ENCODE results near the gene RPL36.
A peak's percentile ranks its signal among the peaks of the same experiment; 100 is the strongest.

Gene RPL36

GRCh38 chr19:5681391-5682106, 8.5 kb upstream of the RPL36 start:
- Histone ChIP-seq H3K36me3 (replicated peaks; ENCODE audit: insufficient read depth, low read length) (no peaks in the 10 kb centered on the region), H4K20me1 (ENCODE audit: insufficient read depth, low read length) (no peaks in the 10 kb centered on the region), H3K79me2 (ENCODE audit: low read length) (peaks cover 13% of the 10 kb centered on the region), H3K4me3 (ENCODE audit: low read length) (peak overlapping the region; percentile 95; the same call in 1 of the 2 replicates), H3K9me3 (replicated peaks; ENCODE audit: insufficient read depth, low read length) (no peaks in the 10 kb centered on the region), H3F3A (ENCODE audit: insufficient read depth, low read length) (peaks cover 7% of the 10 kb centered on the region), H3K4me2 (ENCODE audit: low read depth, low read length) (peak overlapping the region; percentile 80), H3K4me1 (ENCODE audit: low read length) (peaks cover 11% of the 10 kb centered on the region), H3K9ac (ENCODE audit: low read length) (no peak overlapping the region), H2AFZ (ENCODE audit: low read length) (no peak overlapping the region), H3K27me3 (replicated peaks; ENCODE audit: insufficient read depth, low read length) (peaks cover 14% of the 10 kb centered on the region), H3K9me2 (replicated peaks; ENCODE audit: insufficient read depth, low read length) (no peaks in the 10 kb centered on the region), H3K27ac (ENCODE audit: low read length) (no peak overlapping the region)
- DNase-seq = peak; percentile 4
- TF ChIP-seq CTCF (IDR thresholded peaks at IDR 0.05; ENCODE audit: low read length) (no peak), EZH2phosphoT487 (IDR thresholded peaks at IDR 0.05; ENCODE audit: low read length) (no peak), EZH2 (optimal IDR thresholded peaks at IDR 0.05; ENCODE audit: low read depth, low read length) (no peak)

- Histone ChIP-seq H3K27me3 (replicated peaks; ENCODE audit: insufficient read depth, low read length) (peaks cover 14% of the 10 kb centered on the region), H3F3A (ENCODE audit: insufficient read depth, low read length) (peaks cover 7% of the 10 kb centered on the region), H3K4me2 (ENCODE audit: low read depth, low read length) (no peak overlapping the region), H3K79me2 (ENCODE audit: low read length) (peaks cover 13% of the 10 kb centered on the region), H3K9me3 (replicated peaks; ENCODE audit: insufficient read depth, low read length) (no peaks in the 10 kb centered on the region), H3K9me2 (replicated peaks; ENCODE audit: insufficient read depth, low read length) (no peaks in the 10 kb centered on the region), H2AFZ (ENCODE audit: low read length) (no peak overlapping the region), H3K4me1 (ENCODE audit: low read length) (peaks cover 11% of the 10 kb centered on the region), H3K9ac (ENCODE audit: low read length) (no peak overlapping the region), H3K4me3 (ENCODE audit: low read length) (no peak overlapping the region), H3K27ac (ENCODE audit: low read length) (no peak overlapping the region), H4K20me1 (ENCODE audit: insufficient read depth, low read length) (no peaks in the 10 kb centered on the region), H3K36me3 (replicated peaks; ENCODE audit: insufficient read depth, low read length) (no peaks in the 10 kb centered on the region)
- TF ChIP-seq EZH2phosphoT487 (IDR thresholded peaks at IDR 0.05; ENCODE audit: low read length) (no peak), CTCF (IDR thresholded peaks at IDR 0.05; ENCODE audit: low read length) (no peak), EZH2 (optimal IDR thresholded peaks at IDR 0.05; ENCODE audit: low read depth, low read length) (no peak)
- DNase-seq = peak; percentile 2
These were observed 8.0 kb upstream of the RPL36 start for GRCh38 chr19:5682107-5682482.

GRCh38 chr19:5683177-5683886, 6.8 kb upstream of the RPL36 start:
- H3K36me3 ChIP-seq (replicated peaks; ENCODE audit: insufficient read depth, low read length) = no peaks in the 10 kb centered on the region
- peaks cover 14% of the 10 kb centered on the region for H3K4me1 ChIP-seq (ENCODE audit: low read length)
- no peaks in the 10 kb centered on the region for H3K9me3 ChIP-seq (replicated peaks; ENCODE audit: insufficient read depth, low read length)
- no peak overlapping the region for H3K4me2 ChIP-seq (ENCODE audit: low read depth, low read length)
- H3K79me2 ChIP-seq (ENCODE audit: low read length) = peaks cover 13% of the 10 kb centered on the region
- H3K27ac ChIP-seq (ENCODE audit: low read length) = no peak overlapping the region
- no peaks in the 10 kb centered on the region for H4K20me1 ChIP-seq (ENCODE audit: insufficient read depth, low read length)
- H2AFZ ChIP-seq (ENCODE audit: low read length) = no peak overlapping the region
- no peak overlapping the region for H3K9ac ChIP-seq (ENCODE audit: low read length)
- no peaks in the 10 kb centered on the region for H3K9me2 ChIP-seq (replicated peaks; ENCODE audit: insufficient read depth, low read length)
- H3F3A ChIP-seq (ENCODE audit: insufficient read depth, low read length) = peaks cover 7% of the 10 kb centered on the region
- DNase-seq = peak; percentile 5
- TF ChIP-seq EZH2phosphoT487 (IDR thresholded peaks at IDR 0.05; ENCODE audit: low read length) = no peak
- TF ChIP-seq EZH2 (optimal IDR thresholded peaks at IDR 0.05; ENCODE audit: low read depth, low read length) = no peak
- no peak for TF ChIP-seq CTCF (IDR thresholded peaks at IDR 0.05; ENCODE audit: low read length)
- H3K27me3 ChIP-seq (replicated peaks; ENCODE audit: insufficient read depth, low read length) = peaks cover 14% of the 10 kb centered on the region
- no peak overlapping the region for H3K4me3 ChIP-seq (ENCODE audit: low read length)
